ENCODE data around the gene SDK1. TPM values are rescaled to one million over a fixed set of nuclear protein-coding genes. Genes with fewer than 3 reads are reported as not detected.
A peak's percentile ranks its signal among the peaks of the same experiment; 100 is the strongest.

SDK1 gene
- total RNA-seq, 1 donor from 2014 or later = 3.9 TPM

DNA sequence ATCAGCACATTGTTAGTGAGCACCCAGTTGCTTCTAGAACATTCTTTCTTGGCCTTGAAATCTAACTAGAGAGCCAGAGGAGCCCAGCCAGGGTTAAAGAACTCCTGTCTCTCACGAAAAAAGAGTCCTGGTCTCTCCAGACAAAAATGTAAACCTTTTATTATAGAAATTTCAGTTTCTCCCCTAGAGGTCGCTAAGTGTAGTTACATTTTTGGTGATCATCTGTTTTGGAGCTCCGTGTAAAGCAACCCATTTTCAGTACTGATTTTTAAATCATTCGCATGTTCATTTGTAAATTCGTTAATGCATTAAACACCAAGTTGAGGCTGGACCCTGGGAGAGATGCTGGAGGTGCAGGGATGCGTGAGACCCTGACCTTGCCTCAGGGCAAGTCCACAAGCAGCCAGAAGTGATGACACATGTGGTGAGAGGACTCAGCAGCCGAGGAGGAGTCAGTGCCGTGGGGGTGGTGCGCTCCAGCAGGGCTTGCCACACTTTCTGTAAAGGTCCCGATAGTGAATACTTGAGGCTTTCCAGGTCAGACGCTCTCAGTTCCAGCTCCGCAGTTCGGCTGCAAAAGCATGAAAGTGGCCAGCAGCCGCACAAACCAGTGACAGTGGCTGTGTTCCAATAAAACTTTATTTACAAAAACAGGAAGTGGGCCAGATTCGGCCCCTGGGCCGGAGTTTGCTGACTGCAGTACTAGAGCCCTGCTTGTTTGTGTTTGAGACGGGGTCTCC lies 802.5 kb downstream of the SDK1 start:
- H3K36me3 ChIP-seq (ENCODE audit: control insufficient read depth, insufficient read depth, low read length) = no peaks in the 10 kb centered on the region
- H3K4me3 ChIP-seq (ENCODE audit: low read depth, low read length) = no peak overlapping the region
- no peak for DNase-seq (ENCODE audit: low read depth)
- H3K27me3 ChIP-seq (ENCODE audit: control insufficient read depth, insufficient read depth, low read length) = peaks cover 6% of the 10 kb centered on the region
- TF ChIP-seq, protein P1, sequence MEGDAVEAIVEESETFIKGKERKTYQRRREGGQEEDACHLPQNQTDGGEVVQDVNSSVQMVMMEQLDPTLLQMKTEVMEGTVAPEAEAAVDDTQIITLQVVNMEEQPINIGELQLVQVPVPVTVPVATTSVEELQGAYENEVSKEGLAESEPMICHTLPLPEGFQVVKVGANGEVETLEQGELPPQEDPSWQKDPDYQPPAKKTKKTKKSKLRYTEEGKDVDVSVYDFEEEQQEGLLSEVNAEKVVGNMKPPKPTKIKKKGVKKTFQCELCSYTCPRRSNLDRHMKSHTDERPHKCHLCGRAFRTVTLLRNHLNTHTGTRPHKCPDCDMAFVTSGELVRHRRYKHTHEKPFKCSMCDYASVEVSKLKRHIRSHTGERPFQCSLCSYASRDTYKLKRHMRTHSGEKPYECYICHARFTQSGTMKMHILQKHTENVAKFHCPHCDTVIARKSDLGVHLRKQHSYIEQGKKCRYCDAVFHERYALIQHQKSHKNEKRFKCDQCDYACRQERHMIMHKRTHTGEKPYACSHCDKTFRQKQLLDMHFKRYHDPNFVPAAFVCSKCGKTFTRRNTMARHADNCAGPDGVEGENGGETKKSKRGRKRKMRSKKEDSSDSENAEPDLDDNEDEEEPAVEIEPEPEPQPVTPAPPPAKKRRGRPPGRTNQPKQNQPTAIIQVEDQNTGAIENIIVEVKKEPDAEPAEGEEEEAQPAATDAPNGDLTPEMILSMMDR (IDR thresholded peaks at IDR 0.05; ENCODE audit: insufficient read depth, low read length, poor library complexity, severe bottlenecking) = peak; percentile 6

DNA sequence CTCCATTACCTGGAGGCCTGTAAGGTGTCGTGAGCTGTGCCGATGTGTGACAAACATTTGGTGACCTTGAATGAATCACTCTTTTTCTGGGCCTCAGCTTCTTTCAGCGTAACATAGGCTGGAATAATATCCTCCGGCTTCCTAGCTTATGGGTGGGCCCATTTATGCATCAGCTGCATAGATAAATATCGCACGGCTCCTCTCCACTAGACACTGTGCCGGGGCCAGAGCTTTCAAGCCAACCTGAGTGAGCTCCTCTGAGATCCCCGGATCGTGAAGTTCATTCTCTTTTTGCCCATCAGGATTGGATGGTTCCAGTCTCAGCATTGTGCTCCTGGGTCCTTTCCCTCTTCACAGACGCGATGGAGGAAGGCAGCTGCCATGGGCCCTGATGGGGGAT lies 806.8 kb downstream of the SDK1 start:
- Histone ChIP-seq H3K36me3 (ENCODE audit: control insufficient read depth, insufficient read depth, low read length) (no peaks in the 10 kb centered on the region), H3K4me3 (ENCODE audit: low read depth, low read length) (no peak overlapping the region), H3K27me3 (ENCODE audit: control insufficient read depth, insufficient read depth, low read length) (peaks cover 6% of the 10 kb centered on the region)
- TF ChIP-seq, protein P1 (IDR thresholded peaks at IDR 0.05; ENCODE audit: insufficient read depth, low read length, poor library complexity, severe bottlenecking) = no peak
- DNase-seq (ENCODE audit: low read depth) = no peak

DNA sequence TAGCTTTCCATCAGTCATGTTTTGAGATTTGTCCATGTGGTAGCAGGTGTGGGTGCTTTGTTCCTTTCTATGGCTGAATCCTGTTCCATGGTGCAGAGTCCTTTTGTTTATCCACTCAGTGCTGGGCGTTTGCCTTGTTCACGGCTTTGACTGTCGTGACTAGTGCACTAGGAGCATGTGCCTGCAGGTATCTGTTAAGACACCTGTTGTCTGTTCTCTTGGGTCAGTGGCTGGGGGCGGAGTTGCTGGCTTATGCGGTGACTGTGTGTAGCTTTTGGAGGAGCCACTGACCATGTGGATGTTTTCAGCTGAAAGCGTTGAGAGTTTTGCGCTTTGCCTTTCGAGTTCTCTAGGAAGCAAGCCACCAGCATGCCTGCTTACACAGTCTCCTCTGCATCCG lies 807.9 kb downstream of the SDK1 start:
- DNase-seq (ENCODE audit: low read depth) = no peak
- Histone ChIP-seq H3K4me3 (ENCODE audit: low read depth, low read length) (no peak overlapping the region), H3K36me3 (ENCODE audit: control insufficient read depth, insufficient read depth, low read length) (no peaks in the 10 kb centered on the region), H3K27me3 (ENCODE audit: control insufficient read depth, insufficient read depth, low read length) (peaks cover 6% of the 10 kb centered on the region)
- TF ChIP-seq, protein P1 (IDR thresholded peaks at IDR 0.05; ENCODE audit: insufficient read depth, low read length, poor library complexity, severe bottlenecking) = no peak

DNA sequence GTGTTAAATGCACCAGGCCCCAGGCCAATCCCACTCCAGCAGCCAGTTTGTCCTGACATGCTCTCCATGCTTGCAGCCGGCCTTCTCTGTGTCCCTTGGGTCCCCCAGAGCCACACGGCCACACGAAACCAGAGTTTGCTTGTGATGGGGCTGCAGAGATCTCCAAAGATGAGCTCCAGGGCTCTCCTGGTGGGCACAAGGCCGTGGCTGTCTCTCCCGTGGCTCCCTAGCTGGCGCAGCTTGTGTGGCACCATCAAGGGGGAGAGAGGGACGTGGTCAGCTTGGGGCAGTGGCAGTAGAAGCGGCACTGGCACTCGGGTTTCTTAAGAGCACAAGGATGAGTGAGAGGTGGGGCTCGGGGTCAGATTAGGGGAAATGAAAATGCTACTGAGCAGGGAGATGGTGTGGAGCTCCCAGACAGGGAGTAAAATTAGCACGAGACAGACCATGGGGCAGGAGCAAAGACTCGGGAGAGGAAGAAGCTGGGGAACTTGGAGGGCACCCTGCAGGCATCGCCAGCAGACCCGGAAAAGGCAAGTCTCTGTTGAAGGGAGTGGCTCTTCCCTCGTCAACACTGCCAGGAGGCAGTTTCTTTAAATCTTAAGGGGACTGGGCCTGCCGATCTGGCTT lies 808.5 kb downstream of the SDK1 start:
- TF ChIP-seq, protein P1 (IDR thresholded peaks at IDR 0.05; ENCODE audit: insufficient read depth, low read length, poor library complexity, severe bottlenecking) = no peak
- DNase-seq (ENCODE audit: low read depth) = no peak
- Histone ChIP-seq H3K4me3 (ENCODE audit: low read depth, low read length) (no peak overlapping the region), H3K27me3 (ENCODE audit: control insufficient read depth, insufficient read depth, low read length) (peaks cover 6% of the 10 kb centered on the region), H3K36me3 (ENCODE audit: control insufficient read depth, insufficient read depth, low read length) (no peaks in the 10 kb centered on the region)

DNA sequence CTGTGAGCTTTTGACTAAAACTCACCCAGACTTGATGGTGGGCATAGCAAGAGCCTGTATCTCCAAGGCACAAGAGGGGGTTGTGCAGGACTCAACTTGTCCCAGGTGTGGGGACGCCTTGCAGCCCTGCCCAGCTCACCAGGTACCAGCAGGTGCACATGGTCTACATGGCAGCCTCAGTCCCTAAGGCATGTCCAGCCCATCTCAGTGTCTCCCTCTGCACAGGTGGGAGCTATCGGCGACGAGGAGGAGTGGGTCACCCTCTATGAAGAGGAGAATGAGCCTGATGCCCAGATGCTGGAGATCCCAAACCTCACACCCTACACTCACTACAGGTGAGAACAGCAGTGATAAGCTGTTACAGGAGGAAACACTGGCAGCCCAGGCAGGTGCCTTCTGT lies 809.4 kb downstream of the SDK1 start:
- no peaks in the 10 kb centered on the region for H3K36me3 ChIP-seq (ENCODE audit: control insufficient read depth, insufficient read depth, low read length)
- no peak overlapping the region for H3K4me3 ChIP-seq (ENCODE audit: low read depth, low read length)
- TF ChIP-seq, protein P1 (IDR thresholded peaks at IDR 0.05; ENCODE audit: insufficient read depth, low read length, poor library complexity, severe bottlenecking) = no peak
- H3K27me3 ChIP-seq (ENCODE audit: control insufficient read depth, insufficient read depth, low read length) = peaks cover 6% of the 10 kb centered on the region
- DNase-seq (ENCODE audit: low read depth) = no peak

Measured in kidney epithelial cell (primary cell).